ENCODE measurements around the gene ELFN1.

DNA sequence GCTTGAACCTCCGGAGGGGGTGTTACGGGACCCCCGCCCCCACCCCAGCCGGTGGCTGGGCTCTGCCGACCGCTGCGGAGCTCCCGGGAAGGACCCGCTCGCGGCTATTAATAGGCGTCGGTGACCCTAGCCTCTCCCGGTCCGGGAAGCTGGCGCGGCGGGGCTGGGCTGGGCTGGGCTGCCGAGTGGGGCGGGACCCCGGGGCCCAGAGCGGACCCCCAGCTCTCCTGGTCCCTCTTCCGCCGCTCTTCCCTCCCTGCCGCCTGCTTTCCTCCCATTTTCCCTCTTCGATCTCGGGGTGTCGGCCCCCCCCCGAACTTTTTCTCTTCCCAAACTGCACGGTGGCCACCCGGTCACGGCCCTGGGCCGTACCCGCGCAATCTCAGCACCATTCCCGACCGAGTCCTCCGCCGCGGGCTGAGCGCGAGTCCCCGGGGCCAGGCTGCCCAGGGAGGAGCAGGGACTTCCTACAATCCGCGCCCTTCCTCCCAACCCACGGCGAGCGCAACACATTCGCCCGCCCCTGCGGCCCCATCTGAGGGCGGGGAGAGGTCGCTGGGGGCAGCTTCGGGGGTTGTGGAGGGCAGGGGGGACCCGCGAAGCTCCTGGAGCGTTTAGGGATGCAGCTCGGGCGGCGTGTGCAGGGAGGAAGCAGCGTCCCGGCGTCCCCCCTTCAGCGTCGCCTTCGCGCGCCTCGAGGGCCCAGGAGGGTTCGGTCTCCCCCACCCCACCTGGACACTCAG, 3.1 kb upstream of the ELFN1 start:
- TF ChIP-seq GATA3 (IDR thresholded peaks at IDR 0.05; ENCODE audit: low read depth, low read length) (no peak), GATA2 (IDR thresholded peaks at IDR 0.05; ENCODE audit: low read depth, low read length) (no peak)

Data from SH-SY5Y (cell line).